GM19467 (cell line): ENCODE data around the gene INPP4A.
A peak's percentile ranks its signal among the peaks of the same experiment; 100 is the strongest.
"Not testable (repeated sequence)": the region's sequence is repeated elsewhere in the genome, so short reads cannot be mapped to it uniquely, and the experiment has no call there.

Source experiments
- ATAC-seq: cut with Tn5 transposase; IDR thresholded peaks from one replicate; pipeline ENCODE4 v1.9.1; 2021; ENCODE audit warnings: mild to moderate bottlenecking, moderate library complexity; ENCODE audit not compliant: unreplicated experiment

Gene INPP4A

DNA sequence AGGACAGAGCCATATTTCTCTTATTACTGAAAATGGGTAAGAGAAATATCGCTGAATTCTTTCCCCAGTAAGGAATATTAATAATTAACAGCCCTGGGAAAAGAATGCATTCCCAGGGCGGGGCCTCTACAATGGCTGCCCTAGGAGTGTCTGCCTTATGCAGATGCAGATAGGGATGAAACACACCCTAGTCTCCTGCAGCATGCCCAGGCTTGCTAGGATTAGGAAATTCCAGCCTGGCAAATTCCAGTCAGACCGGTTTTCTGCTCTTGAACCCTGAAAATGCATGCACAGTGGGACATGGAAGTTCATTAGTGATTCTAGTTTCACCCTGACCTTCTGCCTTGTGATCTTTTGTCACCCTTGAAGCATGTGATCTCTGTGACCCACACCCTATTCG is 9.0 kb upstream of the INPP4A start:
- ATAC-seq = not testable (repeated sequence)

DNA sequence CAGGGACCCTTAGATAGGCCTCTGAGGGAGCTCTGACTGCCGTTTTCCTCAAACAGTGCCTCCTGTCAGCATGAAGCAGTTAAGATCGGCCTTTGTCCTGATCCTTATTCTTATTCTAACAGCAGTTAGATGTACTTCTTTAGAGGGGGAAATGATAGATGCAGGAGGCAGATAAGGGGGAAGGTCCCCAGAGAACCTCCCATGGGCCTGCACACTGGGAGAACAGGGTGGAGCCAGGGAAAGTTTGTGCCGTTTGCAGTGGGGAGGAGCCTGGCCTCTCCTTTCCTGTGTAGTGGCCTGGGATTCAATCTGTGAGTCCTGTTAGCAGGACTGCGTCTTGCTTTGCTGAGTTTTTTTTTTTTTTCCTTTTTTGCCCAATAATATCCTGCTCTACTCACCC is 7.9 kb upstream of the INPP4A start:
- no peak for ATAC-seq

- ATAC-seq = no peak
These were observed 6.2 kb upstream of the INPP4A start for GRCh38 chr2:98438190-98439133.

GRCh38 chr2:98441706-98442450 is 2.8 kb upstream of the INPP4A start:
- ATAC-seq = no peak

DNA sequence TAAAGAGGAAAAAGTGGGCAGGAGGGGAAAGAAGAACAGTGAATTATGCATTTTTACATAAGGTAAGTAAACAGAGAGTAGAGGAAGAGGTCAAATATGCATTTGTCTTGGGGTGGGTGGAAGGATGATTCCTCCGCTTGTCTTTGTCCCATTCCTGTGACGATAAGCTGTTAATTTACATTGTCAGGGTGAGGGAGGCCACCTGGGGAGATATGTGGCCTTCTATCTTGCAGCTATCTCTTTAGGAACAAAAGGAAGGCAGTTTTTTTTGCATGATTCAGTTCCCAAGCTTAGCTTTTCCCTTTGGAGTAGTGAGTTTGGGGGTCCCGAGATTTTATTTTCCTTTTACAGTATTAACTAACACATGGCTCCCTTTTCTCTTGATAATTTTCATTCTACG is 2.2 kb upstream of the INPP4A start:
- ATAC-seq = no peak

DNA sequence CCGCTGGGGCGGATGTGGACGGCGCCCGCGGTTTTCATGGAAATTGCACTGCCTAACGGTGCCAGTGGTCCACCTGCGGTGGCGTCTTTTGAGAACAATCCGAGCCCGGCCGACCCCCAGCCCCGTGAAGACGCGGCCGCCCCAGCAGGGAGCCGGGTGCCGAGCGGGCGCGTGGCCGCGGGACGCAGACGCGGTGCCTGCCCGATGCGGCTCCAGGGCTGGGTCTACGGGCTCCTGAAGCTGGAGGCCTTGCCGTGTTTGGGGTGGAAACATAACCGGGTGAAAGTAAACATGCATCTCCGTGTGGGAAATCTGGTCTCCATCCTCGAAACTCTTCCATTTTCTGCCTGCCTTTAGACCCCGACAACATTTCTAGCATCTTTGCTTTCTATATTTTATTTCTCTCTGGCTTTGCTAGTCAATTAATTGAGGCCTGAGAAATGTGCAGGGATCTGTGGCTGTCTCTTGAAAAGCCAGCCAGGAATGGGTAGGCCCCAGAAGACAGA is 572 bp downstream of the INPP4A start:
- peak; percentile 34 for ATAC-seq

DNA sequence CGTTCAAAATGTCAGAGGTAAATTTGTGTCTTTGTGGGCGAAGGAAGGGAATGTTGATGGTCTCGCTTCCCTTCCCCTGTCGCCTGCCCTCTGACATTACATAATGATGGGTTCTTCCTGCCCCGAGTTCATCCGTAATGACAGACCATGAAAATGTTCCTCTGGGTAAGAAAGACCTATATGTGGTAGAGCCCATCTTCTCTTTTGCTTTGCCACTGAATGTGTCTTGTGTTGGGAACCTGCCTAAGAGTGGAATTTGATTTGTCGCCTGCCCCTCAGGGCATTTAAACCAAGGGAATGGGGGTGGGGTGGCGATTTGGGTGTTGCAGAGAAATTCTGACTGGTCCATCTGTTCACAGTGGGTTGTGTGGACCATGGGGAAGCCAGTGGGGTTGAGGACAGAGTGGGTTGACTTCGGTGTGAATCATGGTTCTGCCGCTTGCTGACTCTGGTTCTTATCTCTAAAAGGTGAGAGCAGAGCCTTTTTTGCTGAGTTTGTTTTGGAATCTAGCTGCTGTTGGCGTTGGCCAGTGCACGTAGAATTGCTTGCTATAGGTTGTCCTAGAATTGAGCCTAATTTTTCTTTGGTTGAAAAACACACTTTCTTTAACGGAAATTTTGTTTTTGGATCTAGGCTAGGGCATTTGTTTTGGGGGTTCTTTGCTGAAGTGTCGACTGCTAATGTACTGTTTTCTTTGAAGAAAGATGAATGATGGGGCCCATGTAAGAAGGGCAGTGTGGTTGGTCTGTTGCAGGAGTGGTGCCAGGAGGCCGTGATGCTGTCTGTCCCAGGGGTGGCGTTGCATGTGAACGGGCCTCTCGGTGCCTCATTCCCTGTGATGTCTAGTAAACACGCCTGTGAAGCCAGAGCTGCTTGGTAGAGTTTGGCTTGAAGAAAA is 1.3 kb downstream of the INPP4A start:
- ATAC-seq = no peak

- no peak for ATAC-seq
These were observed 2.2 kb downstream of the INPP4A start for GRCh38 chr2:98446850-98447249.

DNA sequence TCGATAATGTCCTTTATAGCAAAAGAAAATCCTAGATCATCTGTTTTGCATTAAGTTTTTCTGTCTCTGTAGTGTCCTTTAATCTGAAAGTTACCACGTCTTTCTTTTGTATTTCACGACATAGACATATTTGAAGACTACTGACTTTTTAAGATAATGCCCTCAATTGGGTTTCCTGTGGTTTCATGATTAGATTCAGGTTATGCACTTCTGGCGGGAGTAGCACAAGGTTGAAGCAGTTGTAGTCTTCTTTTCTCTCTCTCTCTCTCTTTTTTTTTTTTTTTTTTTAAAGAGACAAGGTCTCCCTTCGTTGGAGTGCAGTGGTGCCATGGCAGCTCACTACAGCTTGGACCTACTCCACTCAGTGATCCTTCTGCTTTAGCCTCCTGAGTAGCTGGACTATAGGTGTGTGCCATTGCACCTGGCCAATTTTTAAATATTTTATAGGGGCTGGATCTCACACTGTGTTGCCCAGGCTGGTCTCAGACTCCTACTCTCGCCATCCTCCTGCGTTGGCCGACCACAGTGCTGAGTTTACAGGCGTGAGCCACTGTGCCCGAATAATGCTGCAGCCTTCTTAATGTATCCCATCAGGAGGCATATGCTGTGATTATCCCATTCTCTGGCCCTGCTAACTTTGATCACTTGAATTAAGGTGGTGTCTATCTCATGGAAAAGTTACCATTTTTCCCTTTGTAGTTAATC is 3.9 kb downstream of the INPP4A start:
- ATAC-seq = no peak

- ATAC-seq = no peak
These were observed 7.9 kb downstream of the INPP4A start for GRCh38 chr2:98452396-98453027.

DNA sequence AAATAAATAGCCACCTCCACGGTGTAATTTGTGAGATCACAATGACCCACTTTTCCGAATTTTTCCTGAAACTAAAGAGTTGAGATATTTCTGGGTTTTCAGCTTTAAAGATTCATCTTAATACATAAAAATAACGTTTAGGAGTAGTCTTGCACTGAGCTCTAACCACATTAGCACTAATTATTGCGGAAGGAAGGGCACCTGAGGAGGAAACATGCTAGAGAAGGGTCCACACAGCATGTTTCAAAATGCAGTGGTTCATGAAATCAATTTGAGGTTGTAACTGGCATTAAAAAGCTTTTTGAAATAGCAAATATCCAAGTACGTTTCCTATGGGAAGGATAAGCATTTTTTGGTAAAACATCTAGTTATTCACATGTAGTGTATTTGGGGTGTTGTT is 8.4 kb downstream of the INPP4A start:
- ATAC-seq = no peak

DNA sequence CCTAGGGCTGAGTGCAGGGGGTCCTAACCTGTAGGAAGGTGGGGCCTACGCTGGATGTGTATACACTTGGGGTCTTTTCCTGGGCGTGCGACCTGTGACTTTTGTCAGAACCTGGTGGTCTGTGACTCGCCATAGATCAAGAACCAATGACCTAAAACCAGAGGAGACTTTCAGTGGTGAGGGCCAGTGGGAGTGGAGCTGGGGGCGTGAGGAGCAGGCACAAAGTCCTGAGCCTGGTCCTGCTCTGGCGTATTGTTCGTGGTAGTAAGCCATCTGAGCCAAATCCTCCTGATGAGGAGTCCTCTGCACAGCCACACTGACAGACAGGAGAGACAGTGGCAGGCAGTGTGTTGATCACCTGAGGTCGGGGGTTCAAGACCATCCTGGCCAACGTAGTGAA is 8.9 kb downstream of the INPP4A start:
- no peak for ATAC-seq

DNA sequence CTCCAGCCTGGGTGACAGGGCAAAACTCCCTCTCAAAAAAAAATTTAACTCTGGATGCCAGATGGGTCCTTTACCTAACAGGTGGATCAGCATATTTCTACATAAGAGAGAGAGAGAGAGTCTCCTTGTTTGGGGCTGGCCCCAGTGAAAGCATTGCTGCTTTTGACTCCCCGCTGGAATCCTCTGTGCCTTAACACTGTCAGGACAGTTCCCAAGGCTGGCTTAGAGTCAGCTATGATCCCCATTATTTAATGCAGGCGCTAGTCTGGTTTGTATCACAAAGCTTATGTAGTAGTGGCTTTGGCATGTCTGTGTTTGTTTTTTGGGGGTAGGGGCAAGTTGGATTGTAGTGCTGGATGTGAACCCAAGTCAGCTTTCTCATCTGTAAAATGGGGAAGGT is 9.4 kb downstream of the INPP4A start:
- no peak for ATAC-seq

DNA sequence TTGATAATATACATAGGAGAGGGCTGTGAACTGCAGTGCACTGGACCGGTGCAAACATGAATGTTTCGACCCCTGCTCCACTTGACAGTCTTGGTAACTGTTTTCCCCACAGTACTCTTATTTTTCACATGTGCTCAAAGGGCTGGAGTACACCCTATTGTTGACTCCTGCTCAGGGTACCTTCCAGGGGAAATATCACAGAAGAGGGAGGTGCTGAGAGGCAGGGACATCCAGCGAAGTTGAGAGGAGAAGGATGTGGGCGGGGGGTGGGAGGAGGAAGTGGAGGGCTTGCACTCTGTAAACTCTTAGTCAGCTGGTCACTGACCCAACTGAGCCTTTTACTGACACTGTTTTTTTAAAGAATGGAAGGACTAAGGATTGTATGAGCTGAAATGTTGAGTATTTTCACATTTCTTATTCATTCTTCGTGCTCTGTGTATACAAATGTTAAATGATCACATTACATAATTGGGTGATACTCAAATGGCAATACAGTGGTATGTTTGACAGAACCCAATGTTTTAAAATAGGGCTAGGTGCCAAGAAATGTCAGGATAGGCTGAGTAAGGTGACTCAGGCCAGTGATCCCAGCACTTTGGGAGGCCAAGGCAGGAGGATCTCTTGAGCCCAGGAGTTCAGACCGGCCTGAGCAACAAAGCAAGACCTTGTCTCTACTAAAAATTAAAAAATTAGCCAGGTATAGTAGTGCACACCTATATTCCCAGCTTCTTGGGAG is 10.0 kb downstream of the INPP4A start:
- ATAC-seq = no peak

DNA sequence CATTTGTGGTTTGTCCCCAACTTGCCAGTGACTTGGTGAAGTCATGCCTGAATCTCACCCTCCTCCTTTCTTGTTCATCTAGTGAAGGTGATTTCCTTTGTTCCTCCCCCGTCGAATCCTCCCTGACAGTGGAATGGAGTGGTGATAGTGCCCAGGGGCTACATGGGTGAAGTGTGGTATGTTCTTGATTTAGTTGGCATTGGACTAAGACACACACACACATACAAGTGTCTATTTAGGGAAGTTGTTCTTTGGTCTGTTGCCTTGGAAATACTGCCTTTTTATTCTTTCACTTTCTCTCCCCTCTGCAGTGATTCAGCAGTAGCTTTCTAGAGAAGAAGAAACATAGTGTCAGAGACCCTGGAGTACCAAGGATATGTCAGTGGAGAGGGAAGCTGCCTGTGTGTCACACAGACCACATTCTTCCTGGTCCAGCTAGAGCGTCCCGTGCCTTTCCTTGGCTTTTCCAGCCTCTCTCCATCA is 10.9 kb downstream of the INPP4A start:
- ATAC-seq = peak; percentile 42

GRCh38 chr2:98457045-98457696 is 12.5 kb downstream of the INPP4A start:
- ATAC-seq = no peak

DNA sequence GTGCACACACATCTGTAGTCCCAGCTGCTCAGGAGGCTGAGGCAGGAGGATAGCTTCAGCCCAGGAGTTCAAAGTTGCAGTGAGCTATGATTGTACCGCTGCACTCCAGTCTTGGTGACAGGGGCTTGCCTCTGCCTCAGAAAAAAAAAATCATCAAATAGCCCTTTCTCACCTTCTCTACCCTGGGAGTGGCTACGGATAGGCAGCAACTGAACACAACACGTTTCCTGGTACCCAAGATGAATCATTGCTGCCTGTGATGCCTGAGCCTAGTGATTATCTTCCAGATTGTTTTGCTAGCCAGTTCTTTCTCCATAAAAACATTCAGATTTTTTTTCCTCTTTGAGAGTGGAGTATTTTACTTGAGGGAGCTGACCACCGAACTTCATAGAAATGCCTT is 13.5 kb downstream of the INPP4A start:
- ATAC-seq = no peak

DNA sequence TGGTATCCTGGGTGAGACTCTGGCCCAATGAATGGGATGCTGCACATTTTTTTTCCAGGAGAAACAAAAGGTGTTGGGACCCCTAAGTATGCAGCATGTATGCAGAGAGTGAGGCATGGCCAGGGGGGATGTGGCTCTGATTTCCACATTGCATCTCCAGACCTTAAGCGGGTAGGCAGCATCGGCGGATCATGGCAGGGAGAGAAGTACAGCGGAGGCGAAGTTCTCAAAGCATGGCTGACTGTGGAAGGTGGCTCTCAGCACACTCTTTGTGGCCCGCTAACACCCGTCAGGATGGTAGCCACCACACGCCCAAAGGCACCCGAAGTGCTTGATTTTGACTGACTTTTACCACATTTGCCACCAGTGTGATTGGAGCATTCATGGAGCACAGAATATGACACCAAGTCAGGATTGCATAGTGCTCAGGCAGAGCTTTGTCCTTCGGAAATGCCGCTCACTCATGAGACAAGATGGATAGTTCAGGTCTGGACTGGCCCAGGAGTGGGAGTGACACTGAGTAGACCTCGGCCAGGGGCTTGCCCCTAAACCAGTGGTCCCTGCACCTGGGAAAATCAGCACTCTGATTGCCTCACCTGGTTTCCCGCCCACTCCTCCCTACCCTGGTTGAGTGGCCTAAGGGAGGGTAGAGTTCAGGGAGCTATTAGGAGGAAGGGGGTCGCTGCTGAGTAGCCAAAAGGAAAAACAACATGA is 14.2 kb downstream of the INPP4A start:
- no peak for ATAC-seq
